Loucy (cell line): Measurements from ENCODE around the gene RRAD.

ENCODE experiments used
- EZH2phosphoT487 ChIP-seq: fragments of 200-600 bp; IDR thresholded peaks from 2 replicates; pipeline ENCODE4 v1.6.1; 2018; ENCODE audit warnings: antibody characterized with exemption, mild to moderate bottlenecking, moderate library complexity, borderline replicate concordance
- TF ChIP-seq, protein P1 (sequence below): fragments of 200-600 bp; sonication (generic); conservative IDR thresholded peaks from 2 replicates; pipeline ENCODE4 v1.5.1; 2014; ENCODE audit warnings: mild to moderate bottlenecking, antibody characterized with exemption, low read length

- TF ChIP-seq, protein P1, sequence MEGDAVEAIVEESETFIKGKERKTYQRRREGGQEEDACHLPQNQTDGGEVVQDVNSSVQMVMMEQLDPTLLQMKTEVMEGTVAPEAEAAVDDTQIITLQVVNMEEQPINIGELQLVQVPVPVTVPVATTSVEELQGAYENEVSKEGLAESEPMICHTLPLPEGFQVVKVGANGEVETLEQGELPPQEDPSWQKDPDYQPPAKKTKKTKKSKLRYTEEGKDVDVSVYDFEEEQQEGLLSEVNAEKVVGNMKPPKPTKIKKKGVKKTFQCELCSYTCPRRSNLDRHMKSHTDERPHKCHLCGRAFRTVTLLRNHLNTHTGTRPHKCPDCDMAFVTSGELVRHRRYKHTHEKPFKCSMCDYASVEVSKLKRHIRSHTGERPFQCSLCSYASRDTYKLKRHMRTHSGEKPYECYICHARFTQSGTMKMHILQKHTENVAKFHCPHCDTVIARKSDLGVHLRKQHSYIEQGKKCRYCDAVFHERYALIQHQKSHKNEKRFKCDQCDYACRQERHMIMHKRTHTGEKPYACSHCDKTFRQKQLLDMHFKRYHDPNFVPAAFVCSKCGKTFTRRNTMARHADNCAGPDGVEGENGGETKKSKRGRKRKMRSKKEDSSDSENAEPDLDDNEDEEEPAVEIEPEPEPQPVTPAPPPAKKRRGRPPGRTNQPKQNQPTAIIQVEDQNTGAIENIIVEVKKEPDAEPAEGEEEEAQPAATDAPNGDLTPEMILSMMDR: no peak
- no peak for TF ChIP-seq EZH2phosphoT487
These were observed 12.3 kb downstream of the RRAD start for GRCh38 chr16:66913081-66913480.
